Calu3 (cell line): ENCODE results near the gene PCDH9. TPM values are rescaled to one million over a fixed set of nuclear protein-coding genes. Genes with fewer than 3 reads are reported as not detected.

Experiments
- BruUV-seq: library from RNA; stranded (reverse); fragments of 400-500 nt; replicated peaks from 2 replicates; lab custom pipeline; 2021; lab: Mats Ljungman, UMichigan
- CTCF ChIA-PET: fragments of 300-600 bp; sonication (Branson Sonifier 250); formaldehyde crosslinking; loops from one replicate; lab custom pipeline; 2022; ENCODE audit warnings: antibody characterized with exemption; lab: Charles Lee
- DNase-seq: peaks from one replicate; pipeline ENCODE4 v3.0.0; 2022
- H3K27ac Mint-ChIP-seq: one replicate; pipeline ENCODE4 v1.8.0; 2022; ENCODE audit warnings: mixed read lengths; ENCODE audit not compliant: unreplicated experiment
- H3K27me3 Mint-ChIP-seq: one replicate; pipeline ENCODE4 v1.8.0; 2022; ENCODE audit warnings: mixed read lengths; ENCODE audit not compliant: unreplicated experiment
- H3K36me3 Mint-ChIP-seq: one replicate; pipeline ENCODE4 v1.8.0; 2022; ENCODE audit warnings: mild to moderate bottlenecking, moderate library complexity, mixed read lengths; ENCODE audit not compliant: insufficient read depth, unreplicated experiment
- H3K4me1 Mint-ChIP-seq: one replicate; pipeline ENCODE4 v1.8.0; 2022; ENCODE audit warnings: mild to moderate bottlenecking, low read depth, mixed read lengths; ENCODE audit not compliant: unreplicated experiment
- H3K4me3 Mint-ChIP-seq: one replicate; pipeline ENCODE4 v1.8.0; 2022; ENCODE audit warnings: mild to moderate bottlenecking, low read depth, moderate library complexity, mixed read lengths; ENCODE audit not compliant: unreplicated experiment
- H3K9me3 Mint-ChIP-seq: one replicate; pipeline ENCODE4 v1.8.0; 2022; ENCODE audit warnings: low read depth, mixed read lengths; ENCODE audit not compliant: unreplicated experiment
- intact Hi-C: fragments of 100-400 bp; cut with micrococcal nuclease; formaldehyde crosslinking; loops from one replicate; pipeline ENCODE4 v1.10.0; 2022; ENCODE audit not compliant: unreplicated experiment
- total RNA-seq: library from RNA; stranded (reverse); gene quantifications from 2 replicates; pipeline ENCODE4 v1.2.3, GENCODE V29; 2022
- TF ChIP-seq, protein P1 (sequence below): fragments of 200-600 bp; IDR thresholded peaks from one replicate; pipeline ENCODE4 v1.8.0; 2022; ENCODE audit warnings: antibody characterized with exemption; ENCODE audit not compliant: unreplicated experiment

Gene PCDH9
- total RNA-seq, 1 experiment from 2014 or later, result 1.3 TPM

DNA sequence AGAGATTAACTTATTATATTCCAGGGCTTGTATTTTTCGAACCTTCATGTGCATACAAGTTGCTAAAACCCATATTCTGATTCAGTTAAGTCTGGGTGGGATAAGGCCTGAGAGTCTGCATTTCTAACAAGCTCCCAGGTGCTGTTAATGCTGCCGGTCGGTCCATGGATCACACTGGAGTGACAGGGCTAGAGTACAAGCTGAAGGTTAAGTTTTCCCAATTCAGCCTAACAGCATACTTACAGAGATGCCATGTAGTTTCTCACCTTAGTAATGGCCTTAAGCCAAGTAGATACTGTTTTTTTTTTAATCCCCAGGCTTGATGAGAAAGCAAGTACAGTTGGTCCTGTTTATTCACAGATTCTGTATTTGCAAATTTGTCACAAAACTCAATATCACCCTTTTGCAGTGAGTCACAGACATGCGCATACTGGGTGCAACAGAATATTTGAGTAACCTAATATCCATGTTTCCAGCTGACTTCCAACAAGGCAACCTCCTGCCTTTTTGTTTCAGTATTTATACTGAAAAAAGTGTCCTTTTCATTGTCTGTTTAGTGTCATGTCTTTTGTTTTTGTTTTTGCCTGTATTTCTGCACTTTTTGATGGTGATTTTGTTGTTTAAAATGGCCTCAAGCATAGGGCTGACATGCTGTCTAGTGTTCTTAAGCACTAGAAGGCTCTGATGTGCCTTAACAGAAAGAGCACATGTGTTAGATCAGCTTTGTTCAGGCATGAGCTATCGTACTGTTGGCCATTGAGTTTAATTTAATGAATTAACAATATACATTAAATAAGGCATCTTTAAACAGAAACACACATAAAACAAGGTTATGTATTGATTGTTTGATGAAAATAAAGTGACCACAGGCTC, 875.0 kb downstream of the PCDH9 start:
- H3K27me3 Mint-ChIP-seq, result no peaks in the 10 kb centered on the region
- peaks cover 4% of the 10 kb centered on the region for H3K9me3 Mint-ChIP-seq
- no peaks in the 10 kb centered on the region for H3K36me3 Mint-ChIP-seq
- BruUV-seq, result no TSS peak
- H3K4me3 Mint-ChIP-seq, result no peak overlapping the region
- intact Hi-C loops, result no loop called here
- H3K27ac Mint-ChIP-seq, result no peak overlapping the region
- DNase-seq, result no peak
- no peaks in the 10 kb centered on the region for H3K4me1 Mint-ChIP-seq
- CTCF ChIA-PET, result no interaction called here
- TF ChIP-seq, protein P1, sequence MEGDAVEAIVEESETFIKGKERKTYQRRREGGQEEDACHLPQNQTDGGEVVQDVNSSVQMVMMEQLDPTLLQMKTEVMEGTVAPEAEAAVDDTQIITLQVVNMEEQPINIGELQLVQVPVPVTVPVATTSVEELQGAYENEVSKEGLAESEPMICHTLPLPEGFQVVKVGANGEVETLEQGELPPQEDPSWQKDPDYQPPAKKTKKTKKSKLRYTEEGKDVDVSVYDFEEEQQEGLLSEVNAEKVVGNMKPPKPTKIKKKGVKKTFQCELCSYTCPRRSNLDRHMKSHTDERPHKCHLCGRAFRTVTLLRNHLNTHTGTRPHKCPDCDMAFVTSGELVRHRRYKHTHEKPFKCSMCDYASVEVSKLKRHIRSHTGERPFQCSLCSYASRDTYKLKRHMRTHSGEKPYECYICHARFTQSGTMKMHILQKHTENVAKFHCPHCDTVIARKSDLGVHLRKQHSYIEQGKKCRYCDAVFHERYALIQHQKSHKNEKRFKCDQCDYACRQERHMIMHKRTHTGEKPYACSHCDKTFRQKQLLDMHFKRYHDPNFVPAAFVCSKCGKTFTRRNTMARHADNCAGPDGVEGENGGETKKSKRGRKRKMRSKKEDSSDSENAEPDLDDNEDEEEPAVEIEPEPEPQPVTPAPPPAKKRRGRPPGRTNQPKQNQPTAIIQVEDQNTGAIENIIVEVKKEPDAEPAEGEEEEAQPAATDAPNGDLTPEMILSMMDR, result no peak

DNA sequence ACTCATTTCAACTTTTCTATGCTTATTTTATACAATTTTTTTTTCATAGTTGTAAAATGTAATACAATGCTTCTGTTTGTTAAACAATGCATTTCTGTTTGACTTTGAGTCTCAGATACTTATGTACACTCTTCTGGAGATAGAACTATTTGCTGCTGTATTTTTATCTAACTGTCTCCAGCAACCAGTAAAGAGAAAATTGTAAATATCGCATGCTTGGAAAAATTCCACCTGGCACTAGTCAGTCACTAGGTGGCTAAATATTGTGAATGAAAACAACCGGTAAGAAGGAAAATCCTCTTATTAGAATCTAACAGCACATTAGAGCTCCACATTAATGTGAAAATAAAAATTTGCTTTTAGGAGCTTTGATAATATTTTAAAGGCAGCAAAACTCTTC, 876.5 kb downstream of the PCDH9 start:
- intact Hi-C loops, result no loop called here
- Mint-ChIP-seq H3K27ac (no peak overlapping the region), H3K4me1 (no peaks in the 10 kb centered on the region), H3K27me3 (no peaks in the 10 kb centered on the region), H3K36me3 (no peaks in the 10 kb centered on the region), H3K9me3 (peaks cover 5% of the 10 kb centered on the region), H3K4me3 (no peak overlapping the region)
- BruUV-seq, result no TSS peak
- no peak for DNase-seq
- CTCF ChIA-PET, result no interaction called here
- TF ChIP-seq, protein P1, result no peak

DNA sequence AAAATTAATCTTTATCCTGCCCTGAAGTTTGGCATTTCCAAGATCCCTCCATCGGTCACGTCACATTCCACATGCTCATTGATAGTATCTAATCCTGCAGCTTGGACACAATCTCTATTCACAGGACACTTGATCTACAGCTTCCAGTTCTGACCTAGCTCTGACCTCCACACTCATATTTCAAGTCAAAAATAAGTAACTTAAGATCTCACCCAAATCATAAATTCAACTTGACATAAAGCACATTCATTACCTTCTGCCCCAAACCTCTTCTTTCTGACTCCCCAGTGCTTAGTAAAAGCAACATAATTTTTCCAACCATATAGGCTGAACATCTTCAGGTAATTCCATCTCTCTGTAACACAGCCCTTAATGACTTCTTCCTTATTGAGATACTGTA, 880.2 kb downstream of the PCDH9 start:
- Mint-ChIP-seq H3K27ac (no peak overlapping the region), H3K4me1 (no peaks in the 10 kb centered on the region), H3K4me3 (no peak overlapping the region), H3K27me3 (no peaks in the 10 kb centered on the region), H3K36me3 (no peaks in the 10 kb centered on the region), H3K9me3 (peaks cover 10% of the 10 kb centered on the region)
- CTCF ChIA-PET, result no interaction called here
- BruUV-seq, result no TSS peak
- no peak for DNase-seq
- TF ChIP-seq, protein P1, result no peak
- intact Hi-C loops, result no loop called here

DNA sequence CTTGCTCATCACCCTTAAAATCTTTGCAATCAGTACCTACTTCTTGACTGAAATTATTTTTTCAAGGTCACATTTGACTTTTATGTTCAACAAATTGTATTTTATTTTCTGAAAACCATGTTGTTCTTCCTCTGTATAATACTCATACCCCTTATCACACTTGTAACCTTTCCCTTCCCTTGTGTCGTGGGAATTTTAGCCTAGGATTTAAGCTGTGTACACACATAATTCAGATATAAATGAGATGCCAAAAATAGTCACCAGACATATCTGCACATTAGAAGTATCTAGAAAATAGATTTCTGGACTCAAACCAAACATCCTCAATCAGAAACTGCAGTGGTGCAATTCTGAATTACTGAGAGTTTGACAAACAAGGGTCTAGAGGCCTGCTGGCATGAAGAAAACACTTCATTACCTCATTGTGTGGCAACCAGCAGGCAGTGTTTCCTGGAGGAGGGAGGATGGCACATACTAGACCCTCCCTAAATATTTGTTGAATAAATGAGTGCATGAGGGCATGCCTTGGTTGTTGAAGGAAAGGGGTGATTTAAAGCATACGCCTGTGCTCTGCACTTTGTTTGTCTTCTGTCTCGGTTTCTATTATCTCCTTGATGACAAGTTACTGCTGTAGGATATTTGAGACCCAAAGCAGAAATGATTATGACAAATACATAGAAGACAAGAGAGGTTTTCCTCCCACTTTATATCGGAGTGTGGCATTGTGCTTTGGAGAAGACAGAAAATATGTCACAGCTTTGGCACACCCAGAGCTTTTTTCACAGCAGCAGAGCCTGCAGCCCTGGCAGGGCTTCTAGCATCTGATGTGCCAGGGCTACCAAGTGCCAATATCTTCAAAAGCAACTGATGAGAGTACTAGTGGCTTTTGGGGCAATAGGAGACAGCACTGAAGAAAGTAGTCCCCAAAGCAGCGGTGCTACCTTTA, 881.1 kb downstream of the PCDH9 start:
- no peaks in the 10 kb centered on the region for H3K36me3 Mint-ChIP-seq
- no TSS peak for BruUV-seq
- no peaks in the 10 kb centered on the region for H3K4me1 Mint-ChIP-seq
- TF ChIP-seq, protein P1, result no peak
- H3K9me3 Mint-ChIP-seq, result peaks cover 10% of the 10 kb centered on the region
- H3K27me3 Mint-ChIP-seq, result no peaks in the 10 kb centered on the region
- no peak overlapping the region for H3K4me3 Mint-ChIP-seq
- intact Hi-C loops, result no loop called here
- no peak overlapping the region for H3K27ac Mint-ChIP-seq
- DNase-seq, result no peak
- CTCF ChIA-PET, result no interaction called here
